Activated T-cell treated with anti-CD3 and anti-CD28 coated beads for 1 hour (primary cell): Measurements from ENCODE around the gene MRPL1.
"Not testable (repeated sequence)": the region's sequence is repeated elsewhere in the genome, so short reads cannot be mapped to it uniquely, and the experiment has no call there.

Source experiments
- DNase-seq: peaks from one replicate; pipeline ENCODE4 v3.0.0-alpha.2; 2020; ENCODE audit warnings: low read depth

Gene MRPL1

GRCh38 chr4:77913348-77913747 is 50.7 kb downstream of the MRPL1 start:
- no peak for DNase-seq

GRCh38 chr4:77917075-77917474 is 54.4 kb downstream of the MRPL1 start:
- DNase-seq: no peak

GRCh38 chr4:77917601-77918000 is 55.0 kb downstream of the MRPL1 start:
- no peak for DNase-seq

- DNase-seq: no peak
These were observed 57.7 kb downstream of the MRPL1 start for GRCh38 chr4:77920371-77920770.

- no peak for DNase-seq
These were observed 59.1 kb downstream of the MRPL1 start for GRCh38 chr4:77921701-77922100.

GRCh38 chr4:77922158-77923094 is 59.8 kb downstream of the MRPL1 start:
- no peak for DNase-seq

GRCh38 chr4:77927991-77928925 is 65.6 kb downstream of the MRPL1 start:
- no peak for DNase-seq

GRCh38 chr4:77930154-77930639 is 67.6 kb downstream of the MRPL1 start:
- no peak for DNase-seq

- DNase-seq: no peak
These were observed 68.2 kb downstream of the MRPL1 start for GRCh38 chr4:77930876-77931275.

GRCh38 chr4:77931452-77932135 is 69.0 kb downstream of the MRPL1 start:
- no peak for DNase-seq

GRCh38 chr4:77938560-77938959 is 75.9 kb downstream of the MRPL1 start:
- DNase-seq: no peak

GRCh38 chr4:77945929-77946328 is 83.3 kb downstream of the MRPL1 start:
- not testable (repeated sequence) for DNase-seq

GRCh38 chr4:77950203-77950602 is 87.6 kb downstream of the MRPL1 start:
- DNase-seq: no peak

GRCh38 chr4:77952457-77952856 is 89.8 kb downstream of the MRPL1 start:
- no peak for DNase-seq

- DNase-seq: no peak
These were observed 92.1 kb downstream of the MRPL1 start for GRCh38 chr4:77954690-77955089.

GRCh38 chr4:77956917-77957316 is 94.3 kb downstream of the MRPL1 start:
- no peak for DNase-seq

GRCh38 chr4:77958897-77959296 is 96.3 kb downstream of the MRPL1 start:
- DNase-seq: no peak

GRCh38 chr4:77959566-77960338 is 97.1 kb downstream of the MRPL1 start:
- no peak for DNase-seq

GRCh38 chr4:77960367-77960766 is 97.7 kb downstream of the MRPL1 start:
- no peak for DNase-seq

- DNase-seq: no peak
These were observed 100.4 kb downstream of the MRPL1 start for GRCh38 chr4:77963004-77963403.

GRCh38 chr4:77973657-77974056 is 111.0 kb downstream of the MRPL1 start:
- not testable (repeated sequence) for DNase-seq
